ENCODE results near the gene TMEM52.

TMEM52 gene

DNA sequence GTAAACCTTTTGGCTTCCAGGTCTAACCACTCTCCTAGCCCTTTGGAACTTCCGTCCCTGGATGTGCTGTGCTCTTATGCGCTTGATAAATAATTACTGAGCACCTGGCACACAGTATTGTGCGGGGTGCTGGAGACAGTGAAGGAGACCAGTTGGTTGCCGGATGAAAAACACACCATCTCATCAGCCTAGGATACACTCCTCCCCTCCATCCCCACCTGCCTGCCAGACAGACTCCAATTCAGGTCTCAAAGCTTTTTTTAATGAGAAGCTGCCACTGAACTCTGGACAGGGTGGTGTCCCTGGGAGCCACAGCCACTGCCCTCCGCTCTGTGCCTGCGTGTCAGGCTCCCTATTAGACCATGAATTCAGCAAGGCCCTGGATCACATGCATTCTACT, 37.4 kb downstream of the TMEM52 start:
- Histone ChIP-seq H3K4me1 (ENCODE audit: insufficient read depth, low read length) (peaks cover 10% of the 10 kb centered on the region), H4K20me1 (ENCODE audit: insufficient read depth, low read length) (peaks cover 80% of the 10 kb centered on the region), H3K9me3 (ENCODE audit: insufficient read depth, low read length, severe bottlenecking) (no peaks in the 10 kb centered on the region), H3K9ac (ENCODE audit: low read depth, low read length) (no peak overlapping the region), H2AFZ (ENCODE audit: low read depth, low read length) (no peak overlapping the region), H3K4me2 (ENCODE audit: insufficient read depth, low read length) (0 out of 2 replicates have a peak overlapping the region, but pooled peaks have one; percentile 22), H3K27ac (ENCODE audit: low read length) (no peak overlapping the region), H3K4me3 (ENCODE audit: low read depth in 1 of 2, low read length in 2 of 2) (no peak overlapping the region), H3K27me3 (ENCODE audit: insufficient read depth, low read length, poor library complexity) (no peaks in the 10 kb centered on the region), H3K36me3 (ENCODE audit: insufficient read depth, low read length) (peaks cover 42% of the 10 kb centered on the region), H3K79me2 (ENCODE audit: insufficient read depth, low read length) (peaks cover 100% of the 10 kb centered on the region)
- ATAC-seq (ENCODE audit: insufficient read depth, low read depth) (no peak), DNase-seq (no peak)
- TF ChIP-seq, protein P1, sequence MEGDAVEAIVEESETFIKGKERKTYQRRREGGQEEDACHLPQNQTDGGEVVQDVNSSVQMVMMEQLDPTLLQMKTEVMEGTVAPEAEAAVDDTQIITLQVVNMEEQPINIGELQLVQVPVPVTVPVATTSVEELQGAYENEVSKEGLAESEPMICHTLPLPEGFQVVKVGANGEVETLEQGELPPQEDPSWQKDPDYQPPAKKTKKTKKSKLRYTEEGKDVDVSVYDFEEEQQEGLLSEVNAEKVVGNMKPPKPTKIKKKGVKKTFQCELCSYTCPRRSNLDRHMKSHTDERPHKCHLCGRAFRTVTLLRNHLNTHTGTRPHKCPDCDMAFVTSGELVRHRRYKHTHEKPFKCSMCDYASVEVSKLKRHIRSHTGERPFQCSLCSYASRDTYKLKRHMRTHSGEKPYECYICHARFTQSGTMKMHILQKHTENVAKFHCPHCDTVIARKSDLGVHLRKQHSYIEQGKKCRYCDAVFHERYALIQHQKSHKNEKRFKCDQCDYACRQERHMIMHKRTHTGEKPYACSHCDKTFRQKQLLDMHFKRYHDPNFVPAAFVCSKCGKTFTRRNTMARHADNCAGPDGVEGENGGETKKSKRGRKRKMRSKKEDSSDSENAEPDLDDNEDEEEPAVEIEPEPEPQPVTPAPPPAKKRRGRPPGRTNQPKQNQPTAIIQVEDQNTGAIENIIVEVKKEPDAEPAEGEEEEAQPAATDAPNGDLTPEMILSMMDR (IDR thresholded peaks at IDR 0.05; ENCODE audit: borderline replicate concordance, extremely low read depth, low read length, poor library complexity, severe bottlenecking) = no peak
- TF ChIP-seq EZH2 (IDR thresholded peaks at IDR 0.05; ENCODE audit: borderline replicate concordance, low read depth, low read length, severe bottlenecking) = no peak

GRCh38 chr1:1880617-1881312, 38.3 kb downstream of the TMEM52 start:
- H3K9ac ChIP-seq (ENCODE audit: low read depth, low read length) = no peak overlapping the region
- no peak overlapping the region for H2AFZ ChIP-seq (ENCODE audit: low read depth, low read length)
- peaks cover 80% of the 10 kb centered on the region for H4K20me1 ChIP-seq (ENCODE audit: insufficient read depth, low read length)
- H3K27me3 ChIP-seq (ENCODE audit: insufficient read depth, low read length, poor library complexity) = no peaks in the 10 kb centered on the region
- H3K36me3 ChIP-seq (ENCODE audit: insufficient read depth, low read length) = peaks cover 52% of the 10 kb centered on the region
- no peak overlapping the region for H3K4me3 ChIP-seq (ENCODE audit: low read depth in 1 of 2, low read length in 2 of 2)
- no peak for TF ChIP-seq EZH2 (IDR thresholded peaks at IDR 0.05; ENCODE audit: borderline replicate concordance, low read depth, low read length, severe bottlenecking)
- TF ChIP-seq, protein P1 (IDR thresholded peaks at IDR 0.05; ENCODE audit: borderline replicate concordance, extremely low read depth, low read length, poor library complexity, severe bottlenecking) = no peak
- H3K4me1 ChIP-seq (ENCODE audit: insufficient read depth, low read length) = peaks cover 4% of the 10 kb centered on the region; the same call in 1 of the 2 replicates
- ATAC-seq (ENCODE audit: insufficient read depth, low read depth) (no peak), DNase-seq (no peak)
- H3K9me3 ChIP-seq (ENCODE audit: insufficient read depth, low read length, severe bottlenecking) = no peaks in the 10 kb centered on the region
- H3K4me2 ChIP-seq (ENCODE audit: insufficient read depth, low read length) = no peak overlapping the region
- peaks cover 100% of the 10 kb centered on the region for H3K79me2 ChIP-seq (ENCODE audit: insufficient read depth, low read length)
- H3K27ac ChIP-seq (ENCODE audit: low read length) = no peak overlapping the region

GRCh38 chr1:1879942-1880341, 39.1 kb downstream of the TMEM52 start:
- Histone ChIP-seq H3K9me3 (ENCODE audit: insufficient read depth, low read length, severe bottlenecking) (no peaks in the 10 kb centered on the region), H3K79me2 (ENCODE audit: insufficient read depth, low read length) (peaks cover 100% of the 10 kb centered on the region), H3K4me1 (ENCODE audit: insufficient read depth, low read length) (0 out of 2 replicates have a peak, but pooled peaks cover 3% of the 10 kb centered on the region), H3K9ac (ENCODE audit: low read depth, low read length) (no peak overlapping the region), H4K20me1 (ENCODE audit: insufficient read depth, low read length) (peaks cover 87% of the 10 kb centered on the region), H3K4me3 (ENCODE audit: low read depth in 1 of 2, low read length in 2 of 2) (no peak overlapping the region), H3K4me2 (ENCODE audit: insufficient read depth, low read length) (no peak overlapping the region), H3K27ac (ENCODE audit: low read length) (no peak overlapping the region), H3K36me3 (ENCODE audit: insufficient read depth, low read length) (peaks cover 60% of the 10 kb centered on the region), H3K27me3 (ENCODE audit: insufficient read depth, low read length, poor library complexity) (no peaks in the 10 kb centered on the region), H2AFZ (ENCODE audit: low read depth, low read length) (no peak overlapping the region)
- no peak for DNase-seq
- ATAC-seq (ENCODE audit: insufficient read depth, low read depth) = no peak
- TF ChIP-seq, protein P1 (IDR thresholded peaks at IDR 0.05; ENCODE audit: borderline replicate concordance, extremely low read depth, low read length, poor library complexity, severe bottlenecking) = no peak
- no peak for TF ChIP-seq EZH2 (IDR thresholded peaks at IDR 0.05; ENCODE audit: borderline replicate concordance, low read depth, low read length, severe bottlenecking)

All from DND-41 (cell line).